Measurements from ENCODE around the gene PEDS1. TPM values are rescaled to one million over a fixed set of nuclear protein-coding genes. Genes with fewer than 3 reads are reported as not detected.
A peak's percentile ranks its signal among the peaks of the same experiment; 100 is the strongest.

The PEDS1 gene
- total and polyA plus RNA-seq, 2 of the 4 experiments (the other 2 are of a cell fraction) = 24.0 to 59.9 TPM

- H3K4me1 ChIP-seq (ENCODE audit: control insufficient read depth, insufficient read depth, low read length) = peaks cover 14% of the 10 kb centered on the region
- H4K8ac ChIP-seq (ENCODE audit: low read depth in 2 of 2, low read length in 2 of 2) = 0 out of 4 replicates have a peak overlapping the region, but pooled peaks of 1 of the 2 experiments have one; percentile 75
- peaks cover 7 to 24% of the 10 kb centered on the region in 2 experiments; a peak in 3 of 4 replicates for H3K79me1 ChIP-seq (ENCODE audit: low read depth in 1 of 2, low read length in 2 of 2)
- CTCF ChIA-PET = interaction anchor here (1.6 kb wide), 1 partner anchor 13 kb away, joined by 5 read pairs; no protein-coding TSS in a partner anchor
- H2BK15ac ChIP-seq (ENCODE audit: low read depth, low read length) = no peak overlapping the region
- TF ChIP-seq FOS (IDR thresholded peaks at IDR 0.05; ENCODE audit: low read depth, low read length) (no peak), RFX5 (IDR thresholded peaks at IDR 0.05; ENCODE audit: low read depth, low read length) (no peak)
- in situ Hi-C loops (cut with MboI; ENCODE audit: low sequenced_read_pairs) = loop anchor here (5.0 to 10.0 kb wide), 6 partner anchors 118 to 595 kb away; no protein-coding TSS in a partner anchor
- H2BK5ac ChIP-seq (ENCODE audit: low read depth, low read length, poor library complexity, severe bottlenecking) = no peak overlapping the region
- no peak overlapping the region; the same call in 1 of the 2 replicates for H3K18ac ChIP-seq (ENCODE audit: low read depth, low read length)
- H2BK120ac ChIP-seq (ENCODE audit: low read depth, low read length) = peak overlapping the region; percentile 81
- H2BK20ac ChIP-seq (ENCODE audit: low read depth, low read length) = no peak overlapping the region
- peak overlapping the region; percentile 88 for H2AFZ ChIP-seq (replicated peaks; ENCODE audit: low read length, poor library complexity)
- peaks cover 32% of the 10 kb centered on the region for H4K20me1 ChIP-seq (ENCODE audit: insufficient read depth, low read length)
- no peak overlapping the region for H3K56ac ChIP-seq (ENCODE audit: extremely low read depth, insufficient read depth, low read length)
- H2AK9ac ChIP-seq (replicated peaks; ENCODE audit: low read depth, low read length, poor library complexity) = peak overlapping the region; percentile 83
- no peaks in the 10 kb centered on the region for H3K9me3 ChIP-seq (ENCODE audit: control insufficient read depth, insufficient read depth, low read length)
- H3K9ac ChIP-seq (ENCODE audit: low read depth, low read length) = no peak overlapping the region
- no TSS peak for BruUV-seq (replicated peaks)
- peaks cover 7% of the 10 kb centered on the region for H3K9me1 ChIP-seq (ENCODE audit: insufficient read depth, low read length)
- no peak overlapping the region for H3K4me2 ChIP-seq (ENCODE audit: low read depth, low read length)
- H3K4ac ChIP-seq (ENCODE audit: low read depth, low read length) = no peak overlapping the region; the same call in 1 of the 2 replicates
- H3K27ac ChIP-seq (ENCODE audit: insufficient read depth, low read length) = no peak overlapping the region
- H3K14ac ChIP-seq (replicated peaks; ENCODE audit: low read depth, low read length) = no peak overlapping the region
- DNase-seq (no peak), ATAC-seq (ENCODE audit: low read depth) (no peak)
- no peak overlapping the region; the same call in 1 of the 2 replicates for H4K91ac ChIP-seq (ENCODE audit: insufficient read depth, low read depth, low read length)
- H3K23ac ChIP-seq (ENCODE audit: low read depth, low read length) = no peak overlapping the region
- intact Hi-C loops (cut with micrococcal nuclease) = loop anchor here (1.0 to 5.0 kb wide), 7 partner anchors 63 to 553 kb away; no protein-coding TSS in a partner anchor
- peak overlapping the region; percentile 85; the same call in 1 of the 2 replicates for H2AK5ac ChIP-seq (ENCODE audit: low read depth, low read length)
- H3K4me3 ChIP-seq (ENCODE audit: insufficient read depth, low read depth, low read length) = no peak overlapping the region
- POLR2A ChIA-PET (ENCODE audit: unreplicated experiment) = no interaction called here
- dilution Hi-C loops (cut with HindIII; ENCODE audit: low sequenced_read_pairs, unreplicated experiment) = no loop called here
- peaks cover 24% of the 10 kb centered on the region for H3K36me3 ChIP-seq (ENCODE audit: control insufficient read depth, insufficient read depth, low read length)
- WGBS, 2 experiments (ENCODE audit: extremely low coverage in 2 of 2, insufficient read length in 1 of 2) = 68% methylated on average over 5 of the region's 29 CpGs; no CpG with 5 or more reads in 1 of the 2 experiments
- no peaks in the 10 kb centered on the region for H3K27me3 ChIP-seq (ENCODE audit: control insufficient read depth, insufficient read depth, low read length)
- no peak overlapping the region for H4K5ac ChIP-seq (ENCODE audit: low read depth, low read length)
Observed at GRCh38 chr20:50189681-50190250, 36.2 kb upstream of the PEDS1 start.

Measured in IMR-90 (cell line).